ENCODE data around the gene CERS6.

GRCh38 chr2:168626096-168626495 lies 170.0 kb downstream of the CERS6 start:
- TF ChIP-seq CTCF (conservative IDR thresholded peaks at IDR 0.05): no peak
- no peak for TF ChIP-seq EZH2 (IDR thresholded peaks at IDR 0.05; ENCODE audit: low read depth)
